GM18870 (cell line): ENCODE measurements around the gene GNPTG.
"Not testable (repeated sequence)": the region's sequence is repeated elsewhere in the genome, so short reads cannot be mapped to it uniquely, and the experiment has no call there.

Experiments used
- ATAC-seq: cut with Tn5 transposase; IDR thresholded peaks from one replicate; pipeline ENCODE4 v1.9.1; 2021; ENCODE audit warnings: moderate library complexity; ENCODE audit not compliant: unreplicated experiment

GNPTG gene

GRCh38 chr16:1318268-1318545, 33.5 kb upstream of the GNPTG start:
- no peak for ATAC-seq

GRCh38 chr16:1319041-1319440, 32.7 kb upstream of the GNPTG start:
- no peak for ATAC-seq

GRCh38 chr16:1320097-1320496, 31.6 kb upstream of the GNPTG start:
- ATAC-seq: no peak

GRCh38 chr16:1320658-1321240, 31.0 kb upstream of the GNPTG start:
- no peak for ATAC-seq

GRCh38 chr16:1322407-1322806, 29.3 kb upstream of the GNPTG start:
- ATAC-seq: no peak

GRCh38 chr16:1323296-1324239, 28.2 kb upstream of the GNPTG start:
- no peak for ATAC-seq

- no peak for ATAC-seq
Measured at GRCh38 chr16:1324286-1324826, 27.4 kb upstream of the GNPTG start.

GRCh38 chr16:1325261-1325660, 26.5 kb upstream of the GNPTG start:
- ATAC-seq: no peak

GRCh38 chr16:1325673-1326371, 25.9 kb upstream of the GNPTG start:
- ATAC-seq: no peak

- ATAC-seq: no peak
Measured at GRCh38 chr16:1326391-1326790, 25.3 kb upstream of the GNPTG start.

GRCh38 chr16:1326946-1327618, 24.6 kb upstream of the GNPTG start:
- ATAC-seq: no peak

- ATAC-seq: no peak
Measured at GRCh38 chr16:1327619-1327947, 24.1 kb upstream of the GNPTG start.

- ATAC-seq: not testable (repeated sequence)
Measured at GRCh38 chr16:1328136-1328535, 23.6 kb upstream of the GNPTG start.

- ATAC-seq: not testable (repeated sequence)
Measured at GRCh38 chr16:1328961-1329360, 22.8 kb upstream of the GNPTG start.

GRCh38 chr16:1330260-1330914, 21.3 kb upstream of the GNPTG start:
- ATAC-seq: no peak

- ATAC-seq: no peak
Measured at GRCh38 chr16:1330931-1331711, 20.6 kb upstream of the GNPTG start.

- no peak for ATAC-seq
Measured at GRCh38 chr16:1331712-1332617, 19.8 kb upstream of the GNPTG start.

GRCh38 chr16:1332618-1333148, 19.0 kb upstream of the GNPTG start:
- ATAC-seq: no peak
